HG03520 (cell line): ENCODE measurements around the gene MLC1.

ENCODE experiments used
- ATAC-seq: cut with Tn5 transposase; IDR thresholded peaks from one replicate; pipeline ENCODE4 v1.9.1; 2021; ENCODE audit warnings: mild to moderate bottlenecking, moderate library complexity; ENCODE audit not compliant: unreplicated experiment

MLC1 gene

GRCh38 chr22:50016988-50017700, 68.1 kb downstream of the MLC1 start:
- ATAC-seq: no peak

GRCh38 chr22:50016308-50016987, 68.8 kb downstream of the MLC1 start:
- ATAC-seq: no peak

- no peak for ATAC-seq
Measured at GRCh38 chr22:50015451-50016307, 69.5 kb downstream of the MLC1 start.

GRCh38 chr22:50014655-50015401, 70.4 kb downstream of the MLC1 start:
- ATAC-seq: no peak

- no peak for ATAC-seq
Measured at GRCh38 chr22:50014053-50014501, 71.1 kb downstream of the MLC1 start.

- no peak for ATAC-seq
Measured at GRCh38 chr22:50012211-50013181, 72.7 kb downstream of the MLC1 start, which contains the start of gene IL17REL. IL17REL (minus strand) TSS chr22:50012765; CDS start chr22:50012646, 119 bp downstream.

GRCh38 chr22:50011447-50012210, 73.6 kb downstream of the MLC1 start:
- no peak for ATAC-seq

- ATAC-seq: no peak
Measured at GRCh38 chr22:50010676-50011446, 74.4 kb downstream of the MLC1 start.

GRCh38 chr22:50009765-50010675, 75.2 kb downstream of the MLC1 start:
- no peak for ATAC-seq
